GM18498 (cell line): ENCODE measurements around the gene DNAJB4.
A peak's percentile ranks its signal among the peaks of the same experiment; 100 is the strongest.
"Not testable (repeated sequence)": the region's sequence is repeated elsewhere in the genome, so short reads cannot be mapped to it uniquely, and the experiment has no call there.

ENCODE experiments used
- ATAC-seq: cut with Tn5 transposase; IDR thresholded peaks from one replicate; pipeline ENCODE4 v1.9.1; 2021; ENCODE audit warnings: mild to moderate bottlenecking, moderate library complexity; ENCODE audit not compliant: unreplicated experiment

DNAJB4 gene

DNA sequence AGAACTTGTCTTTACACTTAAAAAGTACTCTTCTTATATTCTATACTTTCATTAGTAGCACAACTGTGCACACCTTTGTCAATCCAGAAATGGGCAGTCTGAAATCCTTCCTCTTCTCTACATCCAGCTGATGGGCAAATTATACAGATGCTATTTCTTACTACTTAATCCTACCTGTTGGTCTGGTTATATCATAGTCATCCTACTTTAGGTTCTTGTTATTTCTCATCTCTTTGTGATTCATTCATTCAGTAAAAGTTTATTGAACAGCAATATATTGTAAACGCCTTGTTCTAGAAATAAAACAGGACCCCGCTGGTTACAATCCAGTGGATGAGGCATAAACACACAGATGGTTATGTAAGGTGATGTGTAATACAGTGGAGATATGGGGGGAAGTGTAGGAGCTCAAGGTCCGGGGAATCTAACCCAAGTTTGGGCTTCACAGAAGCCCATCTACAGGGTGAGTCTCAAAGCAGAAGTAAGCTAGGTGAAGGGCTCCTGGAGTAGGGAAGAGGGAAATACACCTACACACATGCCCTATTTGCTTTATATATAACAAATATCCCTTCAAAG lies 14.0 kb upstream of the DNAJB4 start:
- ATAC-seq, result no peak

DNA sequence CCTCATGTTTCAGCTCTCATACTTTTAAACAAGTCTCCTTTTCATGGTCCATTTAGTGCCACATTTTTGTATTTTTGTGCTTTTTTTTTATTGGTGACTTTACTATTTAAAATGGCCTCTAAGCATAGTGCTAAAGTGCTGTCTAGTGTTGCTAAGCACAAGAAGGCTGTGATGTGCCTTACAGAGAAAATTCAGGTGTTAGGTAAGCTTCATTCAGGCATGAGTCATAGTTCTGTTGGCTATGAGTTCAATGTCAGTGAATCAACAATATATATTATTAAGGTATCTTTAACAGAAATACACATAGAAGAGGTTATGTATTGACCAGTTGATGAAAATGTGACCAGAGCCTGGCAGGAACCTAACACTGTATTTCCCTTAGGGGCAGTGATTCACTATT lies 13.1 kb upstream of the DNAJB4 start:
- ATAC-seq, result no peak

DNA sequence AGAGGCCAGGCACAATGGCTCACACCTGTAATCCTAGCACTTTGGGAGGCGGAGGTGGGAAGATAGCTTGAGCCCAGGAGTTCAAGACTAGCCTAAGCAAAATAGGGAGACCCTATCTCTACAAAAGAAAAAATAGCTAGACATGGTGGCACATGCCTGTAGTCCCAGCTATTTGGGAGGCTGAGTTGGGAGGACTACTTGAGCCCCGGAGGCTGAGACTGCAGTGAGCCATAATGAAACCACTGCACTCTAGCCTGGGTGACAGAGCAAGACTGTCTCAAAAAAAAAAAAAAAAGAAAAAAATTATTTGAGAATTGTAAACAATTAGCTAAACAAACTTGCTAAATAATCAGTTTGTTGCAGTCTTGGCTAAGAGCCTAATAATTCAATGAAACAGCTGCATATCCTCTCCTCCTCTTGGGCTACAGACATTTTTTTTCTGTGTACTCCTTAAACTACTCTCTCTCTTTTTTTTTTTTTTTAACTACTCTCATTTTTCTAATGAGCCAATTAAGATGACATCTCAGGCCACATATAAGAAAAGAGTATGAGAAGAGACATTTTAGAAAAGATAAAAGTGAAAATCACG lies 10.5 kb upstream of the DNAJB4 start:
- no peak for ATAC-seq

DNA sequence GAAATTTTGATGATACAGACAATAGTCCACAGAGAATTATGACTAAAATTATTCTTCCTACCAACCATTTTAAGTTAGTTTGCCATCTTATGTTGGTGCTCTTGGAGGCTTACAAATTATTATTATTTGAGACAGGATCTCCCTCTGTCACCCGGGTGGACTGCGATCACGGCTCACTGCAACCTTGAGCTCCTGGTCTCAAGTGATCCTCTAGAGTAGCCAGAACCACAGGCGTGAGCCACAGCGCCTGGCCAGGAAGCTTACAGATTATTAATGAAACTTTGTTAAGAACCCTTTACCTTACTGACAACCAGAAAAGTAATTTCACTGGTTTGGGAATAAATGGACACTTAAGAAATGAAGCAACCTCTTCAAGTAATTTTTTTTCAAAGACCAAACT lies 8.0 kb upstream of the DNAJB4 start:
- ATAC-seq, result no peak

DNA sequence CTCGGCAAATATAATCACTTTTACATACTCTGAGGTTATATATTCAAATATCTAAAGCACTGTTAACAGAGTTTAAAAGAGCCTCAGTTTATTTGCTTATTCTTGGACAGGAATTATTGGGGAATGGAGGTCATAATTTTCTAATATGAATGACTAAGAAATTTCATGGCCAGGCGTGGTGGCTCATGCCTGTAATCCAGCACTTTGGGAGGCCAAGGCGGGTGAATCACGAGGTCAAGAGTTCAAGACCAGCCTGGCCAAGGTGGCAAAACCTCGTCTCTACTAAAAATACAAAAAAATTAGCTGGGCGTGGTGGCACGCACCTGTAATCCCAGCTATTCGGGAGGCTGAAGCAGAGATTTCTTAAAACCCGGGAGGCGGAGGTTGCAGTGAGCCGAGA lies 4.2 kb upstream of the DNAJB4 start:
- not testable (repeated sequence) for ATAC-seq

DNA sequence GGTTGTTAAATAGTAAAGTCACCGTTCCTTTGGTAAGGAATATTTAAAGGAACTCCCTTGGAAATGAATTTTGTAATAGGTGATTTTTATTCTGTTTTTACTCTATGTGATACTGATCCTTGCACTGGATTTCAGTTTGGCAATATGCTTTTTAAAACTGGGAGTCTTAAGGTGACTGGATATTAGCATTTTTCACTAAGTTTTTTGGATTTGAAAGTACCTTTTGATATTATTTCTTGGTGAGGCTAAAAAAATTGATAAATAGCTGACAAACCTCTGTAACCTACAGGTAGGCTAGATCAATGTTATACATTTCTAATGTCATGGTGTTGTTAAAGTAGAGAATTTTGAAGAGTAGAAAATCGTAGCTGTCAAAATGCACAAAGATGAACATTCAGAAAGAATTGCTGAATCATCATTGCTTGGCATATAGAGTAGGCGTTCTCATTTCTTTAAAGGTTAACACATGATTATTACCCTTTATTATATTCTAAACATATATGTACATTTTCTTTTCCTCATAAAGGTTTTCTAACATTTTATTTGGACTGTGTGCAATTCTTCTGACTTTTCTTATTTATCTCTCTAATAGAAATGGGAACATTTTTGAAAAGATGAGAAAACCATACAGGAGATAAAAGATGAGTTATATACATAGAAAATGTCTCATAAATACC lies 1.5 kb upstream of the DNAJB4 start:
- no peak for ATAC-seq

DNA sequence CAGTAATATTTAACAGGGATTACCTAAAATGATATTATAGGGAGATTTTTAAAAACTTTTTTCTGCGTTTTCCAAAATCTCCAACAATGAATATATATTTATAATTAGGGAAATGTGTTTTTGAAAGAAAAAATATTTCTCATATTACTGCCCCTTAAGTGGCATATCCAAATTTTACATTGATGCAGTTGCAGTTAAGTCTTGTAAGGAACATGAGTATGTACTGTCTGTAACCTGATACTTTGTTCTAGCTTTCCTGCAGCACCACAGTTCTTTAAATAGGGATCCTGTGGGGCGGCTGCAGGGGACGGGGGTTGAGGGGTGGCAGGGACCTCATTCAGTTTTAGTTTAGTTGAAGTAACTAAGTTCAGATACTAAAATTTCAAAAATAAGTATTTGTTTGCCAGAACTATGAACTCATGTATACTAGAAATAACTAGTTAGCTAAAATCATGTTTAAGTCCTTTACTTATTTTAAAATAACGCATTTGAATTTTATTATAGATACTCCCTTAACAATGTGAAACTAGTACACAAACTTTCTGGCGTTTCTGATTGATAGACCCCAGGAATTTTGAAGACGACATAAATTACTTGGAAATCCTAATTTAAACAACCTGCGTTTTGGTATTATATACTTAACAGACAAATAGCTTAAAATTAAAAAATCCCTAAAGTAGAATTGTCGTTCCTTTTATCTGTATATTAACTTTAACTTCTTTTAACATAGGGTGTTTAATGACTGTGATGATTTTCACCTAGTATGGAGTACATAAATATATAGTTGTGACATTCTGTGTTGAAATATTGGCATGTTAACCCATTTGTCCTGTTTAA lies 639 bp upstream of the DNAJB4 start:
- peak; percentile 53 for ATAC-seq

DNA sequence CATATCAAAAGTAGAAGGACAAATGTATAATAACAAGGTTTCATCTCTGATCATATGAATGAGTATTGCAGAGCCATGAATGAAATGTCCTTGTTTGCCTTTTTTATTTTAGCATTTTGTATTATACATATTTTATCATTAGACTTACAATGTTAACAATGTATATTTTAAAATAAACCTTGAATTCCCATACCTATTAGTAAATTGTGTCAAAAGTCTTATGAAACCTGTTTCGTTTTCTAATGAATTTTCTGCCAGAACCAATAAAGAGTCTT lies 646 bp downstream of the DNAJB4 start:
- ATAC-seq, result no peak

DNA sequence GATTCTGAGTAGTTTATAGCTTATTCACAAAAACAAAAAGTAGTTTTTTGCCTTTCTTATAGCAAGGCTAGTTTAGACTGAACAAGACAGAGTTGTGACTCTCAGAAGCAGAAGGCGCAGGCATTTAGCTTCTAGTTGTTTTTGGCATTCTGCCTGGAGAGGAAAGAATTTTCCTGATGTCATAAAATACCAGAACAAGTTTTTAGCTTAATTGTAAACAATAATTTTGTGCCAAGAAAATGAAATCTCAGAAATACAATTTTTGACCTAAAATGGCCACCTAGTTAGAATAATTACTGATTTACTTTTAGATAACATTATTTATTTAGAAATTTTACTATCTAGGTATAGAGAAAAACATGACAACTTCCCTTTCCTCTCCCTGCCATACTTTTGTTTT lies 1.0 kb downstream of the DNAJB4 start:
- no peak for ATAC-seq

DNA sequence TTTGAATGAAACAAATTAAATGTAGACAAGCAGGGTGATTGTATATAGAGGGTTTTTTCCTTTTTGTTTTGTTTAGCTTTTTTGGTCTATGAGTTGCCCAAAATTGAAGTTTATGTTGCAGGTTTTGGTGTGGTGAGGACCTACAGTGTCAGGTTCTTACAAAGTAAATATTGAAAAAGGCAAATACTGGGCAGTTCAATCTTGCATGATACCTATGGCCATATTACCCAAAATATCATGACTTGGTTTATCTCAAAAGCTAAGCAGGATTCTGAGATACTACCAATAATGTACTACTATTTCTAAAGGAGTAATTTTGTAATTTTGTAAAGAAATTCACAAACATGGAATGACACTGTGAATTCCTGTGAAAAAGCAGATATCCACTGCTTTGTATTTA lies 1.8 kb downstream of the DNAJB4 start:
- ATAC-seq, result no peak

DNA sequence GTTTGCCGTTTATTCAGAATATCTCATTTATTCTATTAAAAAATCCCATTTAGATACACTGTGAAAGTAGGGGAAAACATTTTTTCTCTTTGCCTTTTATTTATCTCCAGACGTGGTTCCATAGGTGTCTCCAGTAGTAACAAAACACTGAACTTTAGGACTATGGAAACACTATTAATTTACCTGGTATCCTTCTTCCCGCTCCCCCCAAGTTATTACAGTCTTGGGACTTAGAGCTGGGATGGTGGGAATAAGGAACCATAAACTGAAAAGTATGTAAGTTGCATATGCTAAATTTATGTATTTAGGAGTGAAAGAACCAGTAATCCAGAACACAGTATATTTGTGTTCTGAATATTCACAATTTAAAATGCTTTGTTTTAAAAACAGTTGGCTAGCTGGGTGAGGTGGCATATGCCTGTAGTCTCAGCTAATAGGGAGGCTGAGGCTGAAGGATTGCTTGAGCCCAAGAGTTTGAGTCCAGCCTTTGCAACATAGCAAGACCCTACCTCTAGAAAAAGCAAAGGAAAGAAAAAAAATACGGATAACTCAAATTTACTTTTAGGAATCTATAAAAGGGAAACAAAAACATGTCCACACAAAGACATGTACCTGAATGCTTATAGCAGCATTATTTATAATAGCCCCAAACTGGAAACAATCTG lies 3.1 kb downstream of the DNAJB4 start:
- ATAC-seq, result no peak

DNA sequence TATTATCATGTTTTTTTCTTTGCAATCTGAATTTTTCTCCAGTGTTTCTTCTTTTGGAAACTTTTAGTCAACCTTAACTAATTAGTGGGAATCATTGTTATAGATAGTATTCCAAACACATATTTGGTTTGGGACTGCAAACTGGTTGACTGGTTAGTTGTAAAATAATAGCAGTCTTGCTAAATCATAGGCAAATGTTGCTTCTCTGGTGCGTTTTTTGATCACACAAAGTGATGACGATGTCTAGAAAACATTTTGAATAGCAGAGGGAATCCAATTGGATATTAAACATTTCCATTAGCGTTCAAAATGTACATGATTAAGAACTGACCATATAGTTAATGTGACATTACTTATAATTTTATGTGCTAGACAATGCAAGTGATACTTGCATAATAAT lies 4.5 kb downstream of the DNAJB4 start:
- no peak for ATAC-seq

DNA sequence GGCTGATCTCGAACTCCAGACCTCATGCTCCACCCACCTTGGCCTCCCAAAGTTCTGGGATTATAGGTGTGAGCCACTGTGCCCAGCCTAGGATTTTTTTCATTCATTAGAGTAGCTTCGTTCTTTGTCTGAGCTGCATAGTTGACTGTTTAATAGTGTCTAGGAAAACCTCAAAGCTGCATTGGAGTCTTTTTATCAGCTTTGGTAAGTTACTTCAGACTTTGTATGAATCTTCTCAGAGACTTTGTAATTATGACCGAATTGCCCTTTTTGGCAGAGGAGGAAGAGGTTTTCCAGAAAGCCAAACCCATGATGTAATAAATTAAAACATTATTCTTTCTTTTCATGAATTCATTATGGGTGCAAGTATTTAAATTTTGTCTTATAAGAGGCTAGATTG lies 5.1 kb downstream of the DNAJB4 start:
- no peak for ATAC-seq

DNA sequence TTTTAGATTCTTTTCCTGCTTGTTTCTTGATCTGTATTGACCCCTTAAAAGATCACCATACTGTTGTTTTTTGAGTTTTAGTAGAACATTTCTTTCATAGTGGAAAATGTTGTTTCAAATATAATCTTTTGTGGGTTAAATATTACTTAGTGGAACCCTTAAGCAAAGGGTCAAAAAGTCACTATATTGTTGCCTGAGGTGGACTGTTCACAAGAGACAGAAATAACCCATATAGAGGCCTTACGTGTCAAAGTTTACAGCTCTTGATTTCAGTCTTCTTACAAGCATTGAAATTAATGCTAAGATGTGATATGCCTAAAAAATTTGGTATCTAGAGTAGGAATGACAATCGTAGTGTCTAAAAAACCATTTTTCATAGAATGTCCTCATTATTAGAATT lies 6.3 kb downstream of the DNAJB4 start:
- no peak for ATAC-seq

DNA sequence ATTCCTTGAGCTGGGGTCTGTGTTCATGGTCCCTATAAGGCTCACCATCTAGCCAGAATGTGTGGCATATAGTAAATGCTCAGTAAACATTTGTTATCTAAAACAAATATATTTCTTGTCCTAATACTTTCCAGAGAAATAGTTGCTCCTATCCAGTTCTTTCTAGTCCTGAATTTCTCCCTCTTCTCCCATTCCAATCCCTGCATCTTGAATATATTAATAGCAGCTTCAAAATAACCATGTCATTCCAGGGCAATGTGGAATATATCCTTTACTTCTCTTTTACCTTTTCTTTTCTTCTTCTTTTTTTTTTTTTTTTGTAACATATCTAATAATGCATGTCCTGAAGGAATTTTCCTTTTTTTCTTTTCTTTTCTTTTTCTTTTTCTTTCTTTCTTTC lies 10.4 kb downstream of the DNAJB4 start:
- ATAC-seq, result no peak

DNA sequence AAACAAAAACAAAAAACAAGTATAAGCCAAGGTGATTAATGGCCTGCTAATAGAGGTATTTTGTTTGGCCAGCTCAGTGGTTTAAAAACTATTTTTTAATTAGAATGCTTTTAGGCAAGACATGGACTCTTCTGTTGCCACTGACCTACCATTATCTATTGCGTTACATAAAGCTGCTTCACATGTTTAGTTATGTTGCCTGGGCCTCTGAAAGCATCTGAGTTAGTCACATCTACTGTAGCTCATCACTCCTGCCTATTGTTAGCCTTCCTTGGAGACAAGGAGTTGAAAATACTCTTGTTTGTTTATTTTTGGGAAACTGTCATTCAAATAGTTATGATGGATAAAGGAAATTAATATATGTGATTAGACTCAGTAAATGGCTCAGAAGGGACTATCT lies 14.3 kb downstream of the DNAJB4 start:
- ATAC-seq, result no peak

DNA sequence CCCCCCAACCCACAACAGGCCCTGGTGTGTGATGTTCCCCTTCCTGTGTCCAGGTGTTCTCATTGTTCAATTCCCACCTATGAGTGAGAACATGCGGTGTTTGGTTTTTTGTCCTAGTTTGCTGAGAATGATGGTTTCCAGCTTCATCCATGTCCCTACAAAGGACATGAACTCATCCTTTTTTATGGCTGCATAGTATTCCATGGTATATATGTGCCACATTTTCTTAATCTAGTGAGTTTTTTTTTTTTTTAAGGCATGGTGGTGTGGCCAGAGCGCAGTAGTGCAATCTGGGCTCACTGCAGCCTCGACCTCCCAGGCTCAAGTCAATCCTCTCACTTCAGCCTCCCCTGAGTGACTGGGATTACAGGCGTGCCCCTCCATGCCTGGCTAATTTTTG lies 16.4 kb downstream of the DNAJB4 start:
- ATAC-seq, result not testable (repeated sequence)

DNA sequence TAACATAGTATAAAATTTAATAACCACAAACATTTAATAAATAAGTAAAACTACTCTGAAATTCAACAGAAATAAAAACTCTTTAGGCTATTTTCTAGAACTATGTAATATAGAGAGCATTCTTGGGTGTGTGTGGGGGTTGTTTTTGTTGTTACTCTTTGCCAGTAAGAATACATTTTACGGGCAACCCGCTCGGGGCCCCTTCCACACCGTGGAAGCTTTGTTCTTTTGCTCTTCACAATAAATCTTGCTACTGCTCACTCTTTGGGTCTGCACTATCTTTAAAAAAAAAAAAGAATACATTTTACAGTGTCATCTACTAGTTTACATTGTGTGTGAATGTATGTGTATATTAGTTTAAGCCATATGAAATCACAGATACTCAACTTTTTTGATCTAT lies 25.1 kb downstream of the DNAJB4 start:
- no peak for ATAC-seq

DNA sequence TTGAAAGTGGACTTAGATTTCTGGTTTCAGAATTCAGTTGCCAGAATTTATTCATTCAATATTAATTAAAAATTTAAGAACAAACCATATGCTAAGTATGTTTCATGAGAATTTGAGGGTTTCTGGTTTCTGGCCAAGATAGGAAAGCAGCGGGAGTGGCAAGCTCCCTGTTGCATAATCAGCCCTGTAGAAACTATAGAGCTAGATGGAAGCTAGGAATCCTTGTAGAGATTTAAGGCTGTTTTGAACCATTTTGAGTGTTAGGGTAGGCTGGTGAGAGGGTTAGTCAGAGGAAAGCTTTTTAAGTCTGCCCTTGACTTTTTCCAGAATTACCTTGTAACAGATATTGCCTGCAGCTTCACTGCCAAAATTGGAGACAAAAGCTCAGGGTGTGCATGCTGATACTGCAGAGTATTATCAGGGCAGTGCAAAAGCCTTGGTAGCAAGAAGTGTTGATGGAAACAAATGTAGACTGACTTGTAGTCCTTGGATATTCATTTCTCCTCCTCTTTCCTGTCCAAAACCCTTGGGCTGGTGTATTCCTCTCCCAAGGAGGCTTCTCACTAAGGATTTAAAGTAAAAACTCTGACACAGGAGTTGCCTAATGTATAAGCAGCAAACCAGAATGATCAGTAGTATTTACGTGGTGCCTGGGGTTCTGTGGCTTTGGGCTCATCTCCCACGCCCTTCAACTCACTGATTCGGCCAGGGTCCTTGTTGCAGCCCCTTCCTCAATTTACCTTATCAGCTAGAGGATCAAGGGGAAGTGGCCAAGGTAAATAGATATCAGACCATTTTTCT lies 28.5 kb downstream of the DNAJB4 start:
- ATAC-seq, result no peak

DNA sequence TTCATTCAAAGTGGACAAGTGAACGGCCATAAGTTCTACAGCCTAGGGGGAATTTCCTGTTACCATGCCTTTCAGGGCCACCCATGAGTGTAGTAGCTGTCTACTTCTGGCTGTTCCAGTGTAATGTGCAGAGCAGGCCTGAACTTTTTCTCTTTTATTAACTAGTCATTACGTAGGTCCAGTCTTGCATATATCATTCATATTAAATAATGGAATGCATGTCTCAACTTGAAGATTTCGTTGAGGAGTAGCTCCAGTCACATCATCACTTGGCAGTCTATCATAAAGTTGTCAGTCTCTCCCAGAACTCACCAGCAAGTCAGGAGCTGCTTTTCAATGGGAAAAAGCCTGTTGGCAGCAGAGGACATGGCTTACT lies 29.0 kb downstream of the DNAJB4 start:
- no peak for ATAC-seq

DNA sequence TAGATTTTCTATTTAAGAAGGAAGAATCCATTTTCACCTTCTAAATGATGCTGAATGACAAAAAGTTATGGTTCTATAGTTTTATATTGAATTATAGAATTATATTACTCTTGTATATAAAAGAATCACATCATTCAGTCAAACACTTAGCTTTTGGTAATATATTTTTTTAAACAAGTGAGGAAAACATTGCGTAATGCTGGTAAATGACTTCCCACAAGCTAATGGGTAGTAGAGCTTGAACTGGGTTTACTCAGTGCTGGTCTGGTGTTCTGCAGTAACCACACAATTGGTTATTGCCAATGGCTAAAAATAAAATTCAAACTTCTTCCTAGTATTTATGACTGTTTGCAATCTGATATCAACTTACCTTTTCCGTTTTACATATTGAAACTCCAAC lies 30.4 kb downstream of the DNAJB4 start:
- no peak for ATAC-seq
